Prostate gland (tissue), 2 donors: Measurements from ENCODE around the gene PLOD3. TPM values are rescaled to one million over a fixed set of nuclear protein-coding genes. Genes with fewer than 3 reads are reported as not detected.

ENCODE experiments used
- DNase-seq: peaks from one replicate; pipeline ENCODE4 v3.0.0-alpha.2; 2019; ENCODE audit warnings: low spot score
- H3K27ac ChIP-seq, 2 donors: fragments of 200-600 bp; sonication (generic); 2 replicates each; pipeline ENCODE4 v1.5.1; 2017 to 2019
- H3K27me3 ChIP-seq: fragments of 200-600 bp; sonication (generic); replicated peaks from 2 replicates; pipeline ENCODE4 v1.5.1; 2019; ENCODE audit not compliant: insufficient read depth
- H3K36me3 ChIP-seq, 2 donors: fragments of 200-600 bp; sonication (generic); 1 replicate in 1 of 2; 2 replicates in 1 of 2; pipeline versions ENCODE4 v1.5.1 to v1.8.1; 2017 to 2019
- H3K4me1 ChIP-seq: fragments of 200-600 bp; sonication (generic); replicated peaks from 2 replicates; pipeline ENCODE4 v1.5.1; 2019
- H3K4me3 ChIP-seq, 2 donors: fragments of 200-600 bp; sonication (generic); 2 replicates each; pipeline ENCODE4 v1.5.1; 2017 to 2019
- H3K9me3 ChIP-seq: fragments of 200-600 bp; sonication (generic); 2 replicates; pipeline ENCODE4 v1.5.1; 2017
- POLR2A ChIP-seq: fragments of 450-650 bp; IDR thresholded peaks from one replicate; pipeline ENCODE4 v1.6.1; 2016; ENCODE audit warnings: antibody characterized with exemption, mild to moderate bottlenecking
- POLR2AphosphoS5 ChIP-seq: sonication (generic); formaldehyde crosslinking; IDR thresholded peaks from one replicate; pipeline ENCODE4 v1.6.1; 2017; ENCODE audit warnings: antibody characterized with exemption
- WGBS: methylation state at CpG from one replicate; pipeline ENCODE4 v1.1.5; 2018; 5-methylcytosine and 5-hydroxymethylcytosine counted together
- intact Hi-C: fragments of 100-400 bp; cut with DNase I; formaldehyde crosslinking; loops from one replicate; pipeline ENCODE4 v1.14.2; 2022
- total RNA-seq, 2 donors: library from RNA; depleted of rRNA; stranded (reverse); fragments of >200 nt; gene quantifications; one replicate each; pipeline ENCODE4 v1.1.0, GENCODE V29; 2016
- TF ChIP-seq, protein P1 (sequence below), 4 experiments: fragments of 200-600 bp in 2 of 4; fragments of 450-650 bp in 2 of 4; sonication (generic) in 2 of 4; IDR thresholded peaks; 1 replicate in 3 of 4; 2 replicates in 1 of 4; pipeline ENCODE4 v1.5.1; 2016 to 2019; ENCODE audit warnings: antibody characterized with exemption in 4 of 4, mild to moderate bottlenecking in 2 of 4, moderate library complexity in 2 of 4

The PLOD3 gene
- total RNA-seq, 2 donors from 2014 or later: 24.2 to 52.5 TPM

DNA sequence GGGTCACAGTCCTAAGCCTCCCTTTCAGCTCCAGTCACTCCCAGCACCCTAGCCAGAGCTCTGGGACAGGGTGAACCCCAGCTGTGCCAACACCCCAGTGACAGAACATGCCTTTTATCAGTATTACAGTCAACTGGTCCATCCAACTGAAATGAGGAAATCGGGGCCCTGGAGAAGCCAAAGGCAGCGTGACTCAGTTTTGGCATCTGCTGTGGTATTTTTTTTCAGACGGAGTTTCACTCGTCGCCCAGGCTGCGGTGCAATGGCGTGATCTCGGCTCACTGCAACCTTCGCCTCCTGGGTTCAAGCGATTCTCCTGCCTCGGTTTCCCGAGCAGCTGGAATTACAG, 23.6 kb upstream of the PLOD3 start:
- H3K27ac ChIP-seq: no peak overlapping the region

DNA sequence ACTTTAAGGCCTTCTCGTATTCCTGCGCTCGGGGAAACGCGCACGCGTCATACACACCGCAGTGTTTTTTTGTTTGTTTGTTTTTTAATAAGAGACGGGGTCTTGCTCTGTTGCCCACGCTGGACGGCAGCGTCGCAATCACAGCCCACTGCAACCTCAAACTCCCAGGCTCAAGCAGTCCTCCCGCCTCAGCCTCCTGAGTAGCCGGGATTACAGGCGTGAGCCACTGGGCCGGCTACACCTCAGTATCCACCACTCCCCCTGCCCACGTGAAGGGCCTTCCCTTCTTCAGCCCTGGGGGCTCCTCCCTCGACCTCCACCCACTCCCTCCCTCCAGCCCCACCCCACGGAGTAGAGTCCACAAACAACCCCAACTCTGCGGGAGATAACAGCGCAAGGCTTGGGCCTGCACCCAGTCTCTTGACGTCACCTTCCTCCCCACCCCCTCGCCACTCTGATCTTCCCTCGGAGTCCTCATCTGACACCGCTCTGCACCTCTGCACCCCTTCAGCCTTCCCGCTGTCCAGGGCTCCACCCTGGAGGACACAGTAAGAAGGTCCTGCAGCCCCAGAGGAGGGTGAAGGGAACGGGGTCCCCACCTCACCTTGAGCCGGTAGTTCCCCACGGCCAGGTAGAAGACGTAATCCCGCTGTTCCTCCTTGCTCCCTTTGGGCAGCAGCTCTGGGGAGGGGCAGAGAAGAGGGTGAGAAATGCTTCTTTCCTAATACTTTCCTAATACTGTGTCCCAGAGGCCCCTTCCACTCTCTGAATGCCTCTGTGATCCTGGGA, 23.0 kb upstream of the PLOD3 start:
- H3K4me3 ChIP-seq: no peak overlapping the region
- DNase-seq: no peak
- no peaks in the 10 kb centered on the region for H3K9me3 ChIP-seq
- intact Hi-C loops: no loop called here
- H3K27me3 ChIP-seq: no peaks in the 10 kb centered on the region
- TF ChIP-seq, protein P1, sequence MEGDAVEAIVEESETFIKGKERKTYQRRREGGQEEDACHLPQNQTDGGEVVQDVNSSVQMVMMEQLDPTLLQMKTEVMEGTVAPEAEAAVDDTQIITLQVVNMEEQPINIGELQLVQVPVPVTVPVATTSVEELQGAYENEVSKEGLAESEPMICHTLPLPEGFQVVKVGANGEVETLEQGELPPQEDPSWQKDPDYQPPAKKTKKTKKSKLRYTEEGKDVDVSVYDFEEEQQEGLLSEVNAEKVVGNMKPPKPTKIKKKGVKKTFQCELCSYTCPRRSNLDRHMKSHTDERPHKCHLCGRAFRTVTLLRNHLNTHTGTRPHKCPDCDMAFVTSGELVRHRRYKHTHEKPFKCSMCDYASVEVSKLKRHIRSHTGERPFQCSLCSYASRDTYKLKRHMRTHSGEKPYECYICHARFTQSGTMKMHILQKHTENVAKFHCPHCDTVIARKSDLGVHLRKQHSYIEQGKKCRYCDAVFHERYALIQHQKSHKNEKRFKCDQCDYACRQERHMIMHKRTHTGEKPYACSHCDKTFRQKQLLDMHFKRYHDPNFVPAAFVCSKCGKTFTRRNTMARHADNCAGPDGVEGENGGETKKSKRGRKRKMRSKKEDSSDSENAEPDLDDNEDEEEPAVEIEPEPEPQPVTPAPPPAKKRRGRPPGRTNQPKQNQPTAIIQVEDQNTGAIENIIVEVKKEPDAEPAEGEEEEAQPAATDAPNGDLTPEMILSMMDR (IDR thresholded peaks at IDR 0.05): no peak
- TF ChIP-seq POLR2AphosphoS5: no peak
- no peak for TF ChIP-seq POLR2A
- H3K36me3 ChIP-seq: peaks cover 0 to 9% of the 10 kb centered on the region in 2 donors
- WGBS: 90% methylated on average over 32 of the region's 32 CpGs
- no peaks in the 10 kb centered on the region for H3K4me1 ChIP-seq
- no peak overlapping the region for H3K27ac ChIP-seq

More for the DNA sequence above, 23.6 kb upstream of the PLOD3 start:
- Histone ChIP-seq H3K27me3 (no peaks in the 10 kb centered on the region), H3K4me3 (no peak overlapping the region), H3K9me3 (no peaks in the 10 kb centered on the region), H3K4me1 (no peaks in the 10 kb centered on the region), H3K36me3 (peaks cover 0 to 9% of the 10 kb centered on the region in 2 donors)
- 91% methylated on average over 12 of the region's 12 CpGs for WGBS
- TF ChIP-seq POLR2AphosphoS5 (no peak), POLR2A (no peak)
- TF ChIP-seq, protein P1 (IDR thresholded peaks at IDR 0.05): no peak
- intact Hi-C loops: no loop called here
- no peak for DNase-seq

DNA sequence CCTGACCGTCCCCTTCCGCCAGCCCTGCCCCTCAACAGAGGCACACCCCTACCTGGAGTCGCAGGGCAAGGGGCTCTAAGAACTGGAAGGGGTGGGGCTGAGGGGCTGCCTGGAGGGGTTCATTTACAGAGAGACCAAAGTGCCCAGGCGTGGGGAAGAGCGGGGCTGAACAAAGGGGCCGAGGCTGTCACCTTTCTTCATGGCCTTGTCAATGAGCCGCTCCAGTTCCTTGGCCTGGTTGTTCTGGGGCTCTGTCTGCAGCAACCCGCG, 22.5 kb upstream of the PLOD3 start:
- Histone ChIP-seq H3K27me3 (no peaks in the 10 kb centered on the region), H3K27ac (no peak overlapping the region), H3K9me3 (no peaks in the 10 kb centered on the region), H3K36me3 (peaks cover 0 to 9% of the 10 kb centered on the region in 2 donors), H3K4me1 (no peaks in the 10 kb centered on the region), H3K4me3 (no peak overlapping the region)
- intact Hi-C loops: no loop called here
- TF ChIP-seq, protein P1 (IDR thresholded peaks at IDR 0.05): no peak
- TF ChIP-seq POLR2A: no peak
- no peak for TF ChIP-seq POLR2AphosphoS5
- no peak for DNase-seq
- WGBS: 87% methylated on average over 9 of the region's 9 CpGs

DNA sequence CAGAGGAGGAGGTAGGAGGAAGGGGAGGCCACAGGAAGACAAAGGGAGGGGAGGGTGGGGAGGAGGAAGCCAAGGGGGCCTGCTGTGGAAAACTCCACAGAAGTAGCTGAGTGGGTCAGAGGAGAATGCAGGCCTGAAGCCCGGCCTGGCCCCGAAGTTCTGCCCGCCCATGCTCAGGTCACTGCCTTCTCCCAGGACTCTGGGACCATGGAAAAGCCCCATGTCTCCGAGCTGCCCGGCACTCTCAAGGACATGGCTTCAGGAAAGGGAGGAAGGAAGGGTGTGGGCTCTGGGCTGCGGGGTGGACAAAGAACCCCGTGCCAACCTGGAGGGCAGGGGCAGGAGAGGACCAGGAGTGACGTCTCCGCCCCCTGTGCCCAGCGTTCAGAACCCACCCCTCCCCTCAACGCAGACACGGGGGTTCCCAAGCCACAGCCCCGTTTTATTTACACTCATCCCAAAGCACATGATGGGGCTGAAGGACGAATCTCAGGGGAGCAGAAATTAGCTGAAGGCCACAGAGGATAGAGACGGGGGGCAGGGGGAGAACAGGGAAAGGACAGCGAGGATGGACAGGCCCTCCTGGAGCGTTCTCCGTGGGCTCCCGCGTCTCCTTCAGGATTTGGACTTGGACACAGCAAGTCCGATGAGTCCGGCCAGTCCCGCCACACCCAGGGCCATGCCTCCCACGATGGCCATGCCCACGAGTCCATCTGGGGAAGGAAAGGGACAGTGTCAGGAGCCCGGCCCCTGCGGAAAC, 22.0 kb upstream of the PLOD3 start:
- Histone ChIP-seq H3K27me3 (no peaks in the 10 kb centered on the region), H3K27ac (no peak overlapping the region), H3K4me1 (no peaks in the 10 kb centered on the region), H3K9me3 (no peaks in the 10 kb centered on the region), H3K4me3 (no peak overlapping the region), H3K36me3 (peaks cover 0 to 9% of the 10 kb centered on the region in 2 donors)
- no peak for DNase-seq
- intact Hi-C loops: no loop called here
- TF ChIP-seq POLR2AphosphoS5: no peak
- no peak for TF ChIP-seq POLR2A
- TF ChIP-seq, protein P1 (IDR thresholded peaks at IDR 0.05): no peak
- WGBS: 75% methylated on average over 27 of the region's 27 CpGs
